ENCODE results near the gene ATP1A2.

The ATP1A2 gene

DNA sequence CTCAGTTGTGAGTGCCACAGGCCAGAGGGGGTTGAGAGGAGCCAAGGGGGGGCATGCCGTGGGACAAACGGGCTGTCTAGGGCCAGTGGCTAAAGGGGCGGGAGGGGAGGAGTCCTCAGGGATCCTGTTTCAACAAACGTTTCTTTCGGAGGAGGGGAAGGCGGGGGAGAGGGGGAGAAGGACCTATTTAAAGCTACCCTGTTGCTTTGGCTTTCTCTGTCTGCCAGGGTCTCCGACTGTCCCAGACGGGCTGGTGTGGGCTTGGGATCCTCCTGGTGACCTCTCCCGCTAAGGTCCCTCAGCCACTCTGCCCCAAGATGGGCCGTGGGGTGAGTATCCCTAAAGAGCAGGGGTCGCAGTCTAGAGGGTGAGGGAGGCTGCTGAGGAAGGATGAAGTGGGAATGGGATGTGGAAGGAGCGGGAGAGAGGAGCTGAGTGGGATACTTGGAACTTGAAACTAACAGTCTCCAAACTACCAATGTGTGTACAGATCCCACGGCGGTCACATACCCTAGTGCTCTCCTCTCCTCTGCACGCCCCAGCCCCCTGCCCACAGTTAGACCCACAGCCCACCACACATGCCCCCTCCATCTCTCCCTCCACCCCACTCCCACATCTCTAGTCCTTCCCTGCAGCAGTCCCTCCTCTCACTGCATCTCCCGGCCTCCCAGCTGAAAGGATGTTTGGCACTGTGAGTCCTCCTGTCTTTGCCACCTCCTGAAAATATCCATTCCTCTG is at the start of gene ATP1A2:
Gene ATP1A2, plus strand, starts transcription at position 215 of the 738 bp plus-strand sequence. Its CDS starts 103 bp downstream, at position 318.
- DNase-seq (ENCODE audit: low read depth in 2 of 2) = no peak

GRCh38 chr1:160066829-160067745 is 48.5 kb upstream of the ATP1A2 start:
- DNase-seq (ENCODE audit: low read depth in 2 of 2) = no peak

- DNase-seq (ENCODE audit: low read depth in 2 of 2) = no peak
Measured at GRCh38 chr1:160068225-160068624, 47.3 kb upstream of the ATP1A2 start.

GRCh38 chr1:160069460-160070231 is 45.9 kb upstream of the ATP1A2 start, which contains the start of gene KCNJ10:
Gene KCNJ10, minus strand, starts transcription at chr1:160070160. Its CDS starts 27,628 bp downstream, at chr1:160042532.
- no peak for DNase-seq (ENCODE audit: low read depth in 2 of 2)

DNA sequence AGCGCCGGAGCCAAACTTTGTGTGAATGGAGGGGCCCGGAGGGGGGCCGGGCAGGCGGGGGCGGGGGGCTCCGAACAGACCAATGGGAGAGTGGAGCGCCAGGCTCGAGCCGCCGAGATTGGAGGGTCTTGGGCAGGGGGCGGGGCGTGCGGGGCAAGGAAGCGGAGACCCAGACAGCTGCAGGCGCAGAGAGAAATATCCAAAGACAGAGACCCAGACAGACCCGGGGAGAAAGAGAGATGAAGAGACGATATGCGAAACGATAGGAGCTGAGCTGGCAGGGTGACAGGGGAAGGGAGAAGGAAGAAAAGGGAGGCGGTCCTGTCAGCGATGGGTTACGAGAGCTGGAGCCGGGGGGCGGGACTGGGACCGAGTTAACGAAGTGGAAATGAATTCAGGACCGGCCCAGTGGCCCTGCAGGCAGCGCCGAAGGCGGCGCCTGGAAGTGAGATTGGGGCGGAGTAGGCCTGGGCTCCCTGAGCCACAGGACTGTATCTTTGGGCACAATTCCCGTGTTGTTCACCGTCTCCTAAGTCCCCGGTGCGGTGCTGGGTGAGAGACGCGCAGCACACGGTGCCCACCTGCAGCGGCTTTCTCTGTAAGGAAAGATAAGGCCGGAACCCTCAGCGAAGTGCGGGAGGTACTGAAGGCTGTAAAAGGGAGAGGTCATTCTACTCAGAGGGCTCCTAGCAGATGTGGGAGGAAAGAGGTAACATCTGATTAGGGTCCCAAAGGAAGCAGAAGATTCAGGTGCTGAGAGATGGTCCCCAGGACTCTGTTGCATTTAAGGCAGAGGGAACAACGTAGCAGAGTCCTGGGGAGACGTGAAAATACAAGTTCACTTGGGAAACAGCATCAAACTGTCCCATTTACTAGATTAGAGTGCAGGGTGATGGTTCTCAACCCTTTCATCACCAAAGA is 45.1 kb upstream of the ATP1A2 start:
- peak; percentile 37 to 49 for DNase-seq (ENCODE audit: low read depth in 2 of 2)

GRCh38 chr1:160071289-160071688 is 44.3 kb upstream of the ATP1A2 start:
- DNase-seq (ENCODE audit: low read depth in 2 of 2) = no peak

GRCh38 chr1:160074865-160075264 is 40.7 kb upstream of the ATP1A2 start:
- DNase-seq (ENCODE audit: low read depth in 2 of 2) = no peak

DNA sequence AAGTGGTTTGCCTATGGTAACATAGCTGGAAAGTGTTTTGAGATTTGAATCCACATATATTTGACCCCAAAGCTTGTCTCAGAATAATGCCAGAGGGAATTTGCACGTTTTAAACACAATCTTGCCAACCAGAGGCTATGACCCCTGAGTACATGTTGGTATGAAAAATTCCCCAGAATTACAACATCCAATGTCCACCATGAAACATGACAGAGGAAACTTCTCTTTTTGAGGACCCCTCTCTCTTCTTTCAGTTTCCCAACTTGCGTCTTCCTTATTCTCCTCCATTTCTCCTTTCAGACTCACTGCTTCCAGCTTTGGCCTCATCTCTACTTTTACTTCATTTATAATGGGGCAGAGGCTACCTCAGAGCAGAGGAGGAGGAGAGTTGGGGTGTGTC is 39.7 kb upstream of the ATP1A2 start:
- DNase-seq (ENCODE audit: low read depth in 2 of 2) = no peak

DNA sequence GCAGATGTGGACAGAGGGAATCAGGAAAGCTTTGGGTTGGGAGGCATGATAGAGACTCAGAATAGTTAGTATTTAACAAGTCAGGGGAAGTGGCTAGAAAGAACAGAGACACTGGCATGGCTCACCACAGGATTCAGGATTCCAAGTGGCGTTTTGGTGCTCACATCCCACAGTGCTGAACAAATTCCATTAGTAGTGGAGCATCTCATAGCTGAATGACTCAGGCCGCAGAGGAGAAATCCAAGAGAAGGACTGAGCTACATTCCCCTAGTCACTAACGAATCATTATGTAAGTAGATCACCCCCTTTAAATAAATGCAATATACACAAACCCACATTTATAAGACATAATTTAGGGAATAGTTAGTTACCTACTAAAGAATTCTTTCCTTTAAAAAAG is 39.3 kb upstream of the ATP1A2 start:
- no peak for DNase-seq (ENCODE audit: low read depth in 2 of 2)

GRCh38 chr1:160077486-160077885 is 38.1 kb upstream of the ATP1A2 start:
- DNase-seq (ENCODE audit: low read depth in 2 of 2) = no peak

DNA sequence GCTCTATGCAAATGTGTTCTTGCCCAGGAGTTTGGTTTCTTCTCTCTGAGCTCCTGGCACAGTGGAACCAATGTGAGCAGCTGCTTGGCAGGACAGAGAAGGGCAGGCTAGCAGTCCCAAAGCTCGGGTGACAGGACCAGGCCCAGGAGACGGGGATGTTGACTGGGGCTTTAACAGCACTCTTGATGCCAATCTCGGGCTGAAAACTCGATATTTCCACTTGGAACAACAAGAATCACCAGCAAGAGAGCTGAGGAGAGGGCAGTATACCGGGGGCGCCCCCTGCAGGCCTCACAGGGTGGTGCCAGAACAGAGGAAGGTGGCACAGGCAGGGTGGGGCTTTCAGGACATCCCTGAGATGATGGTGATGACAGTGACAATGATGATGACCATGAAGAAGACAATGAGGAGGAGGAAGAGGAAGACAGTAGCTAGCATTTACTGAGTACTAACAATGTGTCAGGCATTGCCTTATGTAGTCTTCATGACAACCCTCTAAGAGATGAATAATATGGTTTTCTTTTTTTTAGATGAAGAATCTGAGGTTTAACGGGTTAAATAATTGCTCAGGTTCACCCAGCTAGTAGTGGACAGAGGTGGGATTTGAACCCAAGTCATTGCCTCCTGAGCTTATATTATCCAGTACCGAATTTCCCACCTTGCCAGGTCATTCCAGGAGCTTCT is 36.9 kb upstream of the ATP1A2 start:
- no peak for DNase-seq (ENCODE audit: low read depth in 2 of 2)

DNA sequence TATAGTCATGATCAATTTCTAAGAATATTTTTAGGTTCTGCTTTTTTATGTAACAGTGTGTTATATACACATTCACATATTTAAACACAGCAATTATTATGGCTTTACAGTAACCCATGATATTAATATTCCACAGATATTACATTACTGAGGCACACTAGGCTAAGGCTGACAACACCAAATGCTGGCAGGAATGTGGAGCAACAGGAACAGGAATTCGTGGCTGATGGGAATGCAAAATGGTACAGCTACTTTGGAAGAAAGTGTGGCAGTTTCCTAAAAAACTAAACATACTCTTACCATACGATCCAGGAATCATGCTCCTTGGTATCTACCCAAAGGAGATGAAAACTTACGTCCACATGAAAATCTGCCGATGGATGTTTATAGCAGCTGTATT is 36.1 kb upstream of the ATP1A2 start:
- DNase-seq (ENCODE audit: low read depth in 2 of 2) = no peak

GRCh38 chr1:160080381-160081100 is 35.0 kb upstream of the ATP1A2 start:
- DNase-seq (ENCODE audit: low read depth in 2 of 2) = no peak

GRCh38 chr1:160081261-160081936 is 34.2 kb upstream of the ATP1A2 start, which contains the start of gene KCNJ9:
Gene KCNJ9, plus strand, starts transcription at chr1:160081538. Its CDS starts 2,493 bp downstream, at chr1:160084031.
- DNase-seq (ENCODE audit: low read depth in 2 of 2) = no peak

DNA sequence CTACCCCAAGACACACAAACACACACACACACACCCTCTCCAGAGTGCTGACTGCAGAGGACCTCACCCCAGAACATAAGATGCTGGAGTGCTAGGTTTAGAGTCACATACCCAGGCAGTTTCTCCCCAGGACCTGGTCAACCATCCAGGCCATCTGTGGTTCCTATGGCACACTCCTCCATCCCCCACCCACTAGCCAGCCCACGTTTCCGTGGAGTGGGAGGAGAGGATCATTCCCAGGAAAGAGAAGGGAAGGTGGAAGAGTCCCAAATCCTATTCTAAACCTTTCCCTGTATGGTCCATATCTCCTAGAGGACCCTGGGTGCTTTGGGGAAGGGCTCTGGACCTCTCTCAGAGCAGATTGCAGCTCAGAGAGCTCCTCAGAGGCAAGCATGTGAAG is 33.1 kb upstream of the ATP1A2 start:
- DNase-seq (ENCODE audit: low read depth in 2 of 2) = no peak

DNA sequence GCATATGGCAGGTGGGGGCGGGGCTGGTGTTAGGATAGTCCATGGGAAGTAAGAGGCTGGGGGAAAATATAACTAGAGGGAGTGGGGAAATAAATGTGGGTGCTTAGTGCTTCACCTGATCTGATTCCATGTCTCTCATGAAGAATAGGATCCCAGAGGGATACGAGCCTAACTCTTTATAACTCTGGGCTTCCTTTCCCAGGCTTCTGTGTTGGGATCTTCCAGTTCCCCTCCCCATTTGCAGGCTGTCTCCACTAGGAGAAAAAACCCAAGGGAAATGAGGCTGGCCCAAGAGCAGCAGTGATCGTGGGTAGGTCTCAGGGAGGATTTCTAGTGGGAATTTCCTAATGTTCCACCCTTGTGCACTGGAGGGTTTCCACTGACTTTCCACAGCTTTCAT is 32.6 kb upstream of the ATP1A2 start:
- DNase-seq (ENCODE audit: low read depth in 2 of 2) = no peak

DNA sequence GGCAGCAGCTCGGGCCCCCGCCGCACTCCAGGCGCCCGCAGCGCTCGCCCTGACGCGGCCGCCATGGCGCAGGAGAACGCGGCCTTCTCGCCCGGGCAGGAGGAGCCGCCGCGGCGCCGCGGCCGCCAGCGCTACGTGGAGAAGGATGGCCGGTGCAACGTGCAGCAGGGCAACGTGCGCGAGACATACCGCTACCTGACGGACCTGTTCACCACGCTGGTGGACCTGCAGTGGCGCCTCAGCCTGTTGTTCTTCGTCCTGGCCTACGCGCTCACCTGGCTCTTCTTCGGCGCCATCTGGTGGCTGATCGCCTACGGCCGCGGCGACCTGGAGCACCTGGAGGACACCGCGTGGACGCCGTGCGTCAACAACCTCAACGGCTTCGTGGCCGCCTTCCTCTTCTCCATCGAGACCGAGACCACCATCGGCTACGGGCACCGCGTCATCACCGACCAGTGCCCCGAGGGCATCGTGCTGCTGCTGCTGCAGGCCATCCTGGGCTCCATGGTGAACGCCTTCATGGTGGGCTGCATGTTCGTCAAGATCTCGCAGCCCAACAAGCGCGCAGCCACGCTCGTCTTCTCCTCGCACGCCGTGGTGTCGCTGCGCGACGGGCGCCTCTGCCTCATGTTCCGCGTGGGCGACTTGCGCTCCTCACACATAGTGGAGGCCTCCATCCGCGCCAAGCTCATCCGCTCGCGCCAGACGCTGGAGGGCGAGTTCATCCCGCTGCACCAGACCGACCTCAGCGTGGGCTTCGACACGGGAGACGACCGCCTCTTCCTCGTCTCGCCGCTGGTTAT is 31.4 kb upstream of the ATP1A2 start:
- DNase-seq (ENCODE audit: low read depth in 2 of 2) = peak; percentile 55 to 59

DNA sequence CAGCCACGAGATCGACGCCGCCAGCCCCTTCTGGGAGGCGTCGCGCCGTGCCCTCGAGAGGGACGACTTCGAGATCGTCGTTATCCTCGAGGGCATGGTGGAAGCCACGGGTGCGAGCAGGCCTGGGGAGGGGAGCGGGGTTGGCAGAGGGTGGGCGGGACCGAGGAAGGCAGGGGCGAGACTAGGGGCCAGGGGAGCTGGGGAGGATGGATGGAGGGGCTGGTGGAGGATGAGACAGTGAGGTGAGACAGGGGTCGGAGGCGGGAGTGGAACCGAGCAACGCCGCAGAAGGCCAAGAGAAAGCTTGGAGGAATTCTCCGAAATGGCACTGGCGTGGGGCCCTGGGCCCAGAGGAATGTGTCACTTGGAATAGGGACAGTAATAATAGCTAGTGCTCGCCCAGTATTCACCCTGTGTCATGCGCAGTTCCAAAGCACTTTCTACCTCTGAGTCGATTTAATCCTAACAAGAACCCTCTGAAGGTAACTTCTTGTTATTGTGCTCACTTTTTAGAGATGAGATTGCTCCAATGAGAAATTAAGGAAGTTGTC is 30.7 kb upstream of the ATP1A2 start:
- no peak for DNase-seq (ENCODE audit: low read depth in 2 of 2)
